ENCODE measurements around the gene GPR160.

GPR160 gene

GRCh38 chr3:170081079-170081741 is 43.4 kb downstream of the GPR160 start:
- no peak for TF ChIP-seq CTCF (IDR thresholded peaks at IDR 0.05; ENCODE audit: low read depth, low read length)
- H3K4me3 ChIP-seq (ENCODE audit: low read depth, low read length), result no peak overlapping the region

- no peak overlapping the region for H3K4me3 ChIP-seq (ENCODE audit: low read depth, low read length)
- TF ChIP-seq CTCF (IDR thresholded peaks at IDR 0.05; ENCODE audit: low read depth, low read length), result no peak
These were observed 45.5 kb downstream of the GPR160 start for GRCh38 chr3:170083343-170083742.

- no peak overlapping the region for H3K4me3 ChIP-seq (ENCODE audit: low read depth, low read length)
- no peak for TF ChIP-seq CTCF (IDR thresholded peaks at IDR 0.05; ENCODE audit: low read depth, low read length)
These were observed 47.6 kb downstream of the GPR160 start for GRCh38 chr3:170085396-170085795.

GRCh38 chr3:170089862-170090600 is 52.2 kb downstream of the GPR160 start:
- no peak for TF ChIP-seq CTCF (IDR thresholded peaks at IDR 0.05; ENCODE audit: low read depth, low read length)
- no peak overlapping the region for H3K4me3 ChIP-seq (ENCODE audit: low read depth, low read length)

- no peak for TF ChIP-seq CTCF (IDR thresholded peaks at IDR 0.05; ENCODE audit: low read depth, low read length)
- H3K4me3 ChIP-seq (ENCODE audit: low read depth, low read length), result no peak overlapping the region
These were observed 52.8 kb downstream of the GPR160 start for GRCh38 chr3:170090601-170090981.

GRCh38 chr3:170092907-170093306 is 55.1 kb downstream of the GPR160 start:
- H3K4me3 ChIP-seq (ENCODE audit: low read depth, low read length), result no peak overlapping the region
- no peak for TF ChIP-seq CTCF (IDR thresholded peaks at IDR 0.05; ENCODE audit: low read depth, low read length)

GRCh38 chr3:170095771-170096170 is 58.0 kb downstream of the GPR160 start:
- no peak overlapping the region for H3K4me3 ChIP-seq (ENCODE audit: low read depth, low read length)
- TF ChIP-seq CTCF (IDR thresholded peaks at IDR 0.05; ENCODE audit: low read depth, low read length), result no peak
